WTC11 (cell line): Measurements from ENCODE around the gene LRP1. TPM values are rescaled to one million over a fixed set of nuclear protein-coding genes. Genes with fewer than 3 reads are reported as not detected.

ENCODE experiments used
- ATAC-seq: fragments of 200-7000 bp; cut with Tn5 transposase; 2 replicates; pipeline ENCODE4 v1.10.0; 2021; ENCODE audit warnings: mild to moderate bottlenecking, moderate library complexity
- CTCF ChIA-PET: fragments of 300-600 bp; sonication (Branson Sonifier 250); formaldehyde crosslinking; loops from one replicate; lab custom pipeline; 2021; ENCODE audit warnings: antibody characterized with exemption; lab: Charles Lee
- POLR2A ChIA-PET: fragments of 350-600 bp; sonication (Branson Sonifier 250); formaldehyde crosslinking; loops from one replicate; lab custom pipeline; 2021; ENCODE audit warnings: antibody characterized with exemption; lab: Charles Lee
- DNase-seq: peaks from one replicate; pipeline ENCODE4 v3.0.0; 2021; ENCODE audit warnings: low spot score
- H3K27ac Mint-ChIP-seq: 2 replicates; pipeline ENCODE4 v1.8.0; 2021; ENCODE audit warnings: mixed read lengths
- H3K27me3 Mint-ChIP-seq: 2 replicates; pipeline ENCODE4 v1.8.0; 2021; ENCODE audit warnings: low read depth, mild to moderate bottlenecking, moderate library complexity, mixed read lengths
- H3K36me3 Mint-ChIP-seq: 2 replicates; pipeline ENCODE4 v1.8.0; 2021; ENCODE audit warnings: mixed read lengths
- H3K4me1 Mint-ChIP-seq: 2 replicates; pipeline ENCODE4 v1.8.0; 2022; ENCODE audit warnings: mixed read lengths
- H3K4me3 Mint-ChIP-seq: 2 replicates; pipeline ENCODE4 v1.8.0; 2021; ENCODE audit warnings: mild to moderate bottlenecking, moderate library complexity, mixed read lengths
- H3K9me3 Mint-ChIP-seq: 2 replicates; pipeline ENCODE4 v1.8.0; 2021; ENCODE audit warnings: mixed read lengths
- ATF1 ChIP-seq: sonication (generic); formaldehyde crosslinking; IDR thresholded peaks from 2 replicates; pipeline ENCODE4 v1.8.1; 2023; ENCODE audit warnings: mild to moderate bottlenecking, moderate library complexity, missing genetic modification reagents
- ATF6 ChIP-seq: sonication (generic); formaldehyde crosslinking; IDR thresholded peaks from 2 replicates; pipeline ENCODE4 v1.8.1; 2023; ENCODE audit warnings: mild to moderate bottlenecking, missing genetic modification reagents
- CBFB ChIP-seq: sonication (generic); formaldehyde crosslinking; IDR thresholded peaks from 2 replicates; pipeline ENCODE4 v1.8.1; 2022; ENCODE audit warnings: mild to moderate bottlenecking, low read depth, missing genetic modification reagents
- CDX4 ChIP-seq: fragments of 250-450 bp; sonication (Bioruptor Pico); IDR thresholded peaks from 2 replicates; pipeline ENCODE4 v1.9.0; 2021; ENCODE audit warnings: moderate library complexity, mild to moderate bottlenecking, inconsistent platforms, borderline replicate concordance
- ELF4 ChIP-seq: sonication (generic); formaldehyde crosslinking; IDR thresholded peaks from 2 replicates; pipeline ENCODE4 v1.8.1; 2022; ENCODE audit warnings: low read depth, mild to moderate bottlenecking, moderate library complexity, missing genetic modification reagents
- EMX1 ChIP-seq: fragments of 250-450 bp; sonication (Bioruptor Pico); IDR thresholded peaks from 2 replicates; pipeline ENCODE4 v1.8.0; 2021; ENCODE audit warnings: mild to moderate bottlenecking
- FOXJ3 ChIP-seq: sonication (generic); formaldehyde crosslinking; IDR thresholded peaks from 2 replicates; pipeline ENCODE4 v1.9.0; 2021; ENCODE audit warnings: missing genetic modification reagents, mild to moderate bottlenecking, borderline replicate concordance
- HMGXB4 ChIP-seq: sonication (generic); formaldehyde crosslinking; IDR thresholded peaks from 2 replicates; pipeline ENCODE4 v1.8.1; 2023; ENCODE audit warnings: mild to moderate bottlenecking, moderate library complexity, missing genetic modification reagents
- JAZF1 ChIP-seq: fragments of 250-450 bp; sonication (Bioruptor Pico); IDR thresholded peaks from 2 replicates; pipeline ENCODE4 v1.9.0; 2021; ENCODE audit warnings: moderate library complexity, mild to moderate bottlenecking, inconsistent platforms
- KAT7 ChIP-seq: sonication (generic); formaldehyde crosslinking; IDR thresholded peaks from 2 replicates; pipeline ENCODE4 v1.8.1; 2023; ENCODE audit warnings: missing genetic modification reagents, mild to moderate bottlenecking, borderline replicate concordance
- MXD4 ChIP-seq: fragments of 250-450 bp; sonication (Bioruptor Pico); IDR thresholded peaks from 2 replicates; pipeline ENCODE4 v1.8.0; 2021; ENCODE audit warnings: mild to moderate bottlenecking, moderate library complexity, borderline replicate concordance
- MYBL2 ChIP-seq: sonication (generic); formaldehyde crosslinking; IDR thresholded peaks from 2 replicates; pipeline ENCODE4 v1.8.1; 2023; ENCODE audit warnings: mild to moderate bottlenecking, moderate library complexity, missing genetic modification reagents
- PREB ChIP-seq: sonication (generic); formaldehyde crosslinking; IDR thresholded peaks from 2 replicates; pipeline ENCODE4 v1.8.1; 2022; ENCODE audit warnings: mild to moderate bottlenecking, missing genetic modification reagents, moderate library complexity, borderline replicate concordance
- PRRX2 ChIP-seq: fragments of 250-450 bp; sonication (Bioruptor Pico); IDR thresholded peaks from 2 replicates; pipeline ENCODE4 v1.8.0; 2021; ENCODE audit warnings: mild to moderate bottlenecking
- SMAD3 ChIP-seq: sonication (generic); formaldehyde crosslinking; IDR thresholded peaks from 2 replicates; pipeline ENCODE4 v1.8.0; 2022; ENCODE audit warnings: missing genetic modification reagents, mild to moderate bottlenecking, borderline replicate concordance
- SP1 ChIP-seq: sonication (generic); formaldehyde crosslinking; conservative IDR thresholded peaks from 2 replicates; pipeline ENCODE4 v1.8.1; 2022; ENCODE audit warnings: missing genetic modification reagents
- TP53 ChIP-seq: sonication (generic); formaldehyde crosslinking; IDR thresholded peaks from 2 replicates; pipeline ENCODE4 v1.8.1; 2023; ENCODE audit warnings: mild to moderate bottlenecking, missing genetic modification reagents
- USF1 ChIP-seq: sonication (generic); formaldehyde crosslinking; IDR thresholded peaks from 2 replicates; pipeline ENCODE4 v1.8.0; 2022; ENCODE audit warnings: mild to moderate bottlenecking, missing genetic modification reagents
- ZNF425 ChIP-seq: fragments of 250-450 bp; sonication (Bioruptor Pico); conservative IDR thresholded peaks from 2 replicates; pipeline ENCODE4 v1.9.0; 2021; ENCODE audit warnings: mild to moderate bottlenecking
- ZNF532 ChIP-seq: fragments of 250-450 bp; sonication (Bioruptor Pico); IDR thresholded peaks from 2 replicates; pipeline ENCODE4 v1.9.0; 2021; ENCODE audit warnings: mild to moderate bottlenecking, borderline replicate concordance
- ZNF671 ChIP-seq: fragments of 250-450 bp; sonication (Bioruptor Pico); IDR thresholded peaks from 2 replicates; pipeline ENCODE4 v1.8.0; 2021; ENCODE audit warnings: mild to moderate bottlenecking
- total RNA-seq: library from RNA; stranded (reverse); gene quantifications from 3 replicates; pipeline ENCODE4 v1.2.3, GENCODE V29; 2021

LRP1 gene
- total RNA-seq, 1 experiment from 2014 or later: 120 TPM

- Mint-ChIP-seq H3K9me3 (no peaks in the 10 kb centered on the region), H3K36me3 (peaks cover 51% of the 10 kb centered on the region), H3K27ac (no peak overlapping the region), H3K4me1 (peaks cover 4% of the 10 kb centered on the region; the same call in 1 of the 2 replicates), H3K27me3 (no peaks in the 10 kb centered on the region), H3K4me3 (no peak overlapping the region)
- no peak for TF ChIP-seq USF1 (CRISPR knock-in tag)
- TF ChIP-seq EMX1: no peak
- no peak for TF ChIP-seq ZNF671 (CRISPR knock-in tag)
- TF ChIP-seq FOXJ3 (CRISPR knock-in tag): no peak
- TF ChIP-seq KAT7 (CRISPR knock-in tag): no peak
- no peak for TF ChIP-seq PRRX2
- no peak for TF ChIP-seq SP1 (CRISPR knock-in tag)
- TF ChIP-seq MXD4 (CRISPR knock-in tag): no peak
- TF ChIP-seq CDX4: no peak
- TF ChIP-seq TP53 (CRISPR knock-in tag): no peak
- no peak for TF ChIP-seq MYBL2 (CRISPR knock-in tag)
- CTCF ChIA-PET: interaction anchor here (1.7 kb wide), 1 partner anchor 22 kb away, joined by 7 read pairs; no protein-coding TSS in a partner anchor
- POLR2A ChIA-PET: interaction anchor here (0.6 kb wide), 1 partner anchor 31 kb away, joined by 3 read pairs; no protein-coding TSS in a partner anchor
- no peak for DNase-seq
- no peak for ATAC-seq
These were observed 25.2 kb downstream of the LRP1 start for GRCh38 chr12:57153415-57153997.

GRCh38 chr12:57154076-57154475 lies 25.8 kb downstream of the LRP1 start:
- CTCF ChIA-PET: interaction anchor here (1.7 kb wide), 1 partner anchor 22 kb away, joined by 7 read pairs; no protein-coding TSS in a partner anchor
- Mint-ChIP-seq H3K27me3 (no peaks in the 10 kb centered on the region), H3K4me1 (peaks cover 4% of the 10 kb centered on the region; the same call in 1 of the 2 replicates), H3K4me3 (no peak overlapping the region), H3K27ac (no peak overlapping the region), H3K9me3 (no peaks in the 10 kb centered on the region), H3K36me3 (peaks cover 54% of the 10 kb centered on the region)
- TF ChIP-seq JAZF1 (CRISPR knock-in tag) (no peak), ELF4 (CRISPR knock-in tag) (no peak), ZNF532 (CRISPR knock-in tag) (no peak), SMAD3 (CRISPR knock-in tag) (no peak), HMGXB4 (CRISPR knock-in tag) (no peak), MYBL2 (CRISPR knock-in tag) (no peak), PREB (CRISPR knock-in tag) (no peak), ZNF425 (CRISPR knock-in tag) (no peak), ATF6 (CRISPR knock-in tag) (no peak), CBFB (no peak), ATF1 (no peak)
- ATAC-seq (no peak), DNase-seq (no peak)
- POLR2A ChIA-PET: interaction anchor here (0.6 kb wide), 1 partner anchor 31 kb away, joined by 3 read pairs; no protein-coding TSS in a partner anchor
